GM12878 (cell line): ENCODE results near the gene KRTAP10-3. TPM values are rescaled to one million over a fixed set of nuclear protein-coding genes. Genes with fewer than 3 reads are reported as not detected.

Source experiments
- ATAC-seq: fragments of 200-7000 bp; cut with Tn5 transposase; 3 replicates; pipeline ENCODE4 v1.9.1; 2020; ENCODE audit warnings: mild to moderate bottlenecking, moderate library complexity
- BruUV-seq: library from RNA; stranded (reverse); fragments of 400-500 nt; replicated peaks from 2 replicates; lab custom pipeline; 2021; lab: Mats Ljungman, UMichigan
- CTCF ChIA-PET: fragments of 300-600 bp; sonication (Branson Sonifier 250); formaldehyde crosslinking; extraction: SDS; loops from one replicate; lab custom pipeline; 2021; ENCODE audit warnings: inconsistent platforms; lab: Yijun Ruan, JAX
- POLR2A ChIA-PET: fragments of 350-600 bp; formaldehyde crosslinking; extraction: SDS; loops from one replicate; lab custom pipeline; 2021; ENCODE audit warnings: inconsistent platforms; lab: Charles Lee
- RAD21 ChIA-PET: fragments of 300-600 bp; sonication (Branson Sonifier 250); formaldehyde crosslinking; loops from one replicate; lab custom pipeline; 2023; ENCODE audit warnings: antibody characterized with exemption; ENCODE audit not compliant: unreplicated experiment; lab: Charles Lee
- SMC1A ChIA-PET: fragments of 300-600 bp; sonication (Branson Sonifier 250); formaldehyde crosslinking; loops from one replicate; lab custom pipeline; 2023; ENCODE audit not compliant: unreplicated experiment, uncharacterized antibody; lab: Charles Lee
- DNase-seq: peaks from one replicate; pipeline ENCODE4 v3.0.0-alpha.2; 2011; ENCODE audit warnings: low read depth, low spot score
- FAIRE-seq: peaks from 3 replicates; lab custom pipeline; 2011; peaks lifted over from hg19 to GRCh38; lab: Jason Lieb, UNC
- H2AFZ ChIP-seq: 2 replicates; pipeline ENCODE4 v1.6.0; 2011; ENCODE audit warnings: low read depth, low read length, control low read depth; ENCODE audit not compliant: control insufficient read depth
- H3K27ac ChIP-seq: 2 replicates; pipeline ENCODE4 v1.5.1; 2011; ENCODE audit warnings: control low read depth; ENCODE audit not compliant: control insufficient read depth, insufficient read depth
- H3K27me3 ChIP-seq, 2 experiments: replicated peaks in 1 of 2; 2 replicates each; pipeline versions ENCODE4 v1.6.0 to v1.6.1; 2011; ENCODE audit warnings: low read length in 1 of 2; ENCODE audit not compliant: control insufficient read depth in 2 of 2, insufficient read depth in 2 of 2
- H3K36me3 ChIP-seq, 2 experiments: 2 replicates each; pipeline ENCODE4 v1.5.1; 2011; ENCODE audit warnings: low read length in 1 of 2; ENCODE audit not compliant: control insufficient read depth in 2 of 2, insufficient read depth in 2 of 2
- H3K4me1 ChIP-seq: 2 replicates; pipeline ENCODE4 v1.6.1; 2011; ENCODE audit warnings: mild to moderate bottlenecking, low read length, moderate library complexity, mixed read lengths; ENCODE audit not compliant: control insufficient read depth, insufficient read depth
- H3K4me2 ChIP-seq: 2 replicates; pipeline ENCODE4 v1.6.0; 2011; ENCODE audit warnings: control low read depth; ENCODE audit not compliant: control insufficient read depth, insufficient read depth
- H3K4me3 ChIP-seq: fragments of 200-600 bp; sonication (generic); 2 replicates; pipeline ENCODE4 v1.5.1; 2016
- H3K79me2 ChIP-seq: 2 replicates; pipeline ENCODE4 v1.6.0; 2011; ENCODE audit warnings: low read length; ENCODE audit not compliant: control insufficient read depth, insufficient read depth
- H3K9ac ChIP-seq: 2 replicates; pipeline ENCODE4 v1.8.0; 2011; ENCODE audit warnings: low read length, control low read depth, mixed read lengths; ENCODE audit not compliant: control insufficient read depth, insufficient read depth
- H3K9me3 ChIP-seq: replicated peaks from 3 replicates; pipeline ENCODE4 v1.5.1; 2011; ENCODE audit warnings: mild to moderate bottlenecking, low read length; ENCODE audit not compliant: control insufficient read depth, insufficient read depth
- H4K20me1 ChIP-seq: 2 replicates; pipeline ENCODE4 v1.6.0; 2011; ENCODE audit not compliant: control insufficient read depth, insufficient read depth
- BCL3 ChIP-seq: IDR thresholded peaks from 2 replicates; pipeline ENCODE4 v1.6.1; 2011; ENCODE audit warnings: borderline replicate concordance, low read depth, mild to moderate bottlenecking, moderate library complexity, low read length; ENCODE audit not compliant: insufficient read depth, poor library complexity, severe bottlenecking
- KLF5 ChIP-seq: fragments of 450-650 bp; IDR thresholded peaks from 2 replicates; pipeline ENCODE4 v1.6.1; 2014; ENCODE audit warnings: mild to moderate bottlenecking; ENCODE audit not compliant: partially characterized antibody
- NR2F1 ChIP-seq: fragments of 450-650 bp; conservative IDR thresholded peaks from 2 replicates; pipeline ENCODE4 v1.6.1; 2017; ENCODE audit warnings: mild to moderate bottlenecking
- PRDM15 ChIP-seq: fragments of 450-650 bp; formaldehyde crosslinking; IDR thresholded peaks from 2 replicates; pipeline ENCODE4 v1.4.0; 2020; ENCODE audit warnings: mild to moderate bottlenecking, moderate library complexity
- SIN3A ChIP-seq: IDR thresholded peaks from 2 replicates; pipeline ENCODE4 v1.6.1; 2012; ENCODE audit warnings: low read depth, low read length, improper control_type of control experiment
- STAT3 ChIP-seq: IDR thresholded peaks from 2 replicates; pipeline ENCODE4 v1.6.1; 2011; ENCODE audit warnings: low read depth, low read length, improper control_type of control experiment
- TCF7 ChIP-seq: IDR thresholded peaks from 2 replicates; pipeline ENCODE4 v1.6.1; 2014; ENCODE audit warnings: antibody characterized with exemption, borderline replicate concordance
- ZNF384 ChIP-seq: IDR thresholded peaks from 2 replicates; pipeline ENCODE4 v1.6.1; 2012; ENCODE audit warnings: low read depth, mild to moderate bottlenecking, low read length, improper control_type of control experiment, borderline replicate concordance
- ZNF622 ChIP-seq: fragments of 450-650 bp; IDR thresholded peaks from 2 replicates; pipeline ENCODE4 v1.6.1; 2017; ENCODE audit warnings: mild to moderate bottlenecking, inconsistent platforms
- WGBS: methylation state at CpG from one replicate; pipeline ENCODE4 v1.1.6; 2016; ENCODE audit warnings: low lambda C conversion rate; ENCODE audit not compliant: insufficient replicate concordance, insufficient coverage; ENCODE audit errors: missing lambda C conversion rate; 5-methylcytosine and 5-hydroxymethylcytosine counted together
- in situ Hi-C: fragments of 300-500 bp; cut with MboI; formaldehyde crosslinking; loops from 9 replicates; pipeline ENCODE4 v1.14.3; 2018; ENCODE audit warnings: mixed read lengths
- intact Hi-C: fragments of 100-400 bp; cut with micrococcal nuclease; formaldehyde crosslinking; loops from one replicate; pipeline ENCODE4 v1.14.2; 2022; ENCODE audit not compliant: unreplicated experiment
- polyA plus RNA-seq, 11 experiments: library from polyadenylated mRNA; depleted of rRNA in 4 of 11; unstranded in 6 of 11; stranded (reverse) in 5 of 11; fragments of >200 nt; fragmentation: Nextera tagmentation in 4 of 11; fragmentation: Illumina TruSeq in 1 of 11; extraction: Ambion mirVana in 4 of 11; extraction: Trizol in 1 of 11; gene quantifications; 1 replicate in 1 of 11; 2 replicates in 10 of 11; pipeline versions ENCODE4 v1.2.1 to v1.2.3, GENCODE V29; 2011 to 2016; ENCODE audit warnings: inconsistent platforms in 2 of 11, missing spikeins in 2 of 11, low read depth in 1 of 11
- total RNA-seq, 4 experiments: library from RNA; depleted of rRNA in 3 of 4; stranded (reverse); fragments of >200 nt in 3 of 4; fragmentation: Illumina TruSeq in 1 of 4; extraction: Trizol in 1 of 4; gene quantifications; 2 replicates each; pipeline versions ENCODE4 v1.2.1 to v1.2.3, GENCODE V29; 2013 to 2021
- TF ChIP-seq, protein P1 (sequence below): IDR thresholded peaks from 2 replicates; pipeline ENCODE4 v1.6.1; 2012; ENCODE audit warnings: low read depth, low read length, improper control_type of control experiment

The KRTAP10-3 gene
- total and polyA plus RNA-seq, 10 of the 15 experiments (the other 5 are each of a cell fraction or from before 2014, with no cell fraction given), result not detected

DNA sequence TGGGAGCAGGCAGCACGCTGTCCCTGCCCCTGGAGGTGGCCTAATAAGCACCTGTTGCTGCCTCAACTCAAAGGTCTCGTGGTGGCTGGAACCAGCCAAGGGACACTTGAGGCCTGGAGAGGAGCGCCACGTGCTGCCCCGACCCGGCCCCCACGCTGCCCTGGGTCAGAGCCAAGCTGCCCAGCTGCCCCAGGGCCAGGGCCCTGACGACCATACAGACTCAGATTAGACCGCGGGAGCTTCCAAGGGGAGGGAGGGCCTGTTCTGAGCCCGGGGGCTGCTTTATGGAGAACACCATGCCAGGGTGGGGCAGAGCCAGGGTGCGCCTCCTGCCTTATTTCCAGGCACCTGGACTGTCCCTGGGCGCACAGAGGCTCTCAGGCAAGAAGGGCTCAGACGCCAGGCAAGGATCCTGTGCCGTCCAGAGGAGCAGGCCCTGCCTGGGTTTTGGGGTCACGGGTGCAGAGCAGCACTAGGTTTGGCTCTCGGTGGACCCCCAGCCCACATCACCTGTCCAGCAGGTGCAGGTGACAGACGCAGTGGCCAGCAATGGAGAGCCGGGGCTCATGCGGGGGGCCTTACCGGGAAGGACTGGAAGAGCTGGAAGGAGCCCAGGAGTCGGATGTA, 37.2 kb downstream of the KRTAP10-3 start (continued):
- TF ChIP-seq PRDM15 (no peak), KLF5 (no peak), TCF7 (no peak), ZNF384 (no peak), ZNF622 (no peak), STAT3 (no peak)

DNA sequence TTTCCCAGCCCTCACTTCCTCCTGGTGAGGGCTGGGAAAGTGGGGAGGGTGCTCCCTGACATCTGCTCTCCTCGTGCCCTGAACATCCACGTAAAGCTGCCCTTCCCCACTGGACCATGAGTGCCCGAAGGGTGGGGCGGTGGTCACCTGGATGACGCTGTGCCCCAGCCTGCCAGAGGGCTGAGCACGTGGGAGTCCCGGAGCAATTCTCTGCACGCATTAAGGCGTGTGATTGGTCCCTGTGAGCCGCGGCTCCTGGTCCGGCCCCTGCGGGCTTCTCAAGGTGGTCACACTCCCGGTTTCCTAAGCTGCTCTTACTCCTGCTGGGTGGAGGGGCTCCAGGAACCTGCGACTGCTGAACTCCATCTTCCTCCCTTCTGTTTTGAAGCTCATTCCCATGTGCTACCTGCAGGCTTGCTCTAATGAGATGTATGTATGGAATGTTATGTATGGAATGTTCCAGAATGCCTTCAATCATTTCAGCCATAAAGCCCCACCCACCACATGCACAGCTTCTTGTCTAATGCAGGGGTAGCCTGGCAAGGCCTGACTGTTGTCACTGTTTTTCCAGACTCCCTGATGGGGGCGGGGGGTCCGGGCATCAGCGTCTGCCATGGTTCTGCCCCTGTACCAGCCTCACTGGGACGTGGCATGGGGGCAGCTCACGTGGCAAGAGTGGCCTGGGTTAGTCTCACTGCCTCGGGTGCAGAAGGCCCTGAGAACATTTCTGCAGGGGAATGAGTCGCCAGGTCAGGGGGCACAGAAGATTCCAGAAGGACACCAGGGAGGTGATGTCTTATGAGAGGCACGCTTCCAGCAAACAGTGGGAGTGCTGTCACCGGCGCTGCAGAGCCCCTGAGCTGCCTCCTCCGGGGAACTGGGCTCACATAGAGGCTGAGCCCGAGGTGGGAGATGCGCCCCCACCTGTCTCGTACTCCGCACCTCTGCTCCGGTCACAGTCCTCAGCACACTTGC, 38.0 kb downstream of the KRTAP10-3 start:
- no TSS peak for BruUV-seq
- 48% methylated on average over 31 of the region's 31 CpGs for WGBS

More for the DNA sequence above, 38.0 kb downstream of the KRTAP10-3 start:
- FAIRE-seq (no peak), ATAC-seq (no peak), DNase-seq (no peak)
- intact Hi-C loops, result no loop called here
- no peak overlapping the region for H3K27ac ChIP-seq
- no peak overlapping the region for H3K4me3 ChIP-seq
- no peak overlapping the region for H3K9ac ChIP-seq
- no peaks in the 10 kb centered on the region for H4K20me1 ChIP-seq
- H2AFZ ChIP-seq, result no peak overlapping the region
- ChIA-PET SMC1A (no interaction called here), CTCF (no interaction called here), POLR2A (no interaction called here), RAD21 (no interaction called here)
- in situ Hi-C loops, result no loop called here
- no peaks in the 10 kb centered on the region; the same call in 2 of the 3 replicates for H3K9me3 ChIP-seq
- H3K27me3 ChIP-seq, result no peaks in the 10 kb centered on the region
- H3K79me2 ChIP-seq, result no peaks in the 10 kb centered on the region
- no peaks in the 10 kb centered on the region for H3K36me3 ChIP-seq
- TF ChIP-seq SIN3A (no peak), BCL3 (no peak), NR2F1 (no peak)
- TF ChIP-seq, protein P1, sequence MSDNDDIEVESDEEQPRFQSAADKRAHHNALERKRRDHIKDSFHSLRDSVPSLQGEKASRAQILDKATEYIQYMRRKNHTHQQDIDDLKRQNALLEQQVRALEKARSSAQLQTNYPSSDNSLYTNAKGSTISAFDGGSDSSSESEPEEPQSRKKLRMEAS, result no peak
- no peak overlapping the region for H3K4me2 ChIP-seq
- no peaks in the 10 kb centered on the region for H3K4me1 ChIP-seq
